ENCODE results near the gene PRCD.
"Not testable (repeated sequence)": the region's sequence is repeated elsewhere in the genome, so short reads cannot be mapped to it uniquely, and the experiment has no call there.

PRCD gene

DNA sequence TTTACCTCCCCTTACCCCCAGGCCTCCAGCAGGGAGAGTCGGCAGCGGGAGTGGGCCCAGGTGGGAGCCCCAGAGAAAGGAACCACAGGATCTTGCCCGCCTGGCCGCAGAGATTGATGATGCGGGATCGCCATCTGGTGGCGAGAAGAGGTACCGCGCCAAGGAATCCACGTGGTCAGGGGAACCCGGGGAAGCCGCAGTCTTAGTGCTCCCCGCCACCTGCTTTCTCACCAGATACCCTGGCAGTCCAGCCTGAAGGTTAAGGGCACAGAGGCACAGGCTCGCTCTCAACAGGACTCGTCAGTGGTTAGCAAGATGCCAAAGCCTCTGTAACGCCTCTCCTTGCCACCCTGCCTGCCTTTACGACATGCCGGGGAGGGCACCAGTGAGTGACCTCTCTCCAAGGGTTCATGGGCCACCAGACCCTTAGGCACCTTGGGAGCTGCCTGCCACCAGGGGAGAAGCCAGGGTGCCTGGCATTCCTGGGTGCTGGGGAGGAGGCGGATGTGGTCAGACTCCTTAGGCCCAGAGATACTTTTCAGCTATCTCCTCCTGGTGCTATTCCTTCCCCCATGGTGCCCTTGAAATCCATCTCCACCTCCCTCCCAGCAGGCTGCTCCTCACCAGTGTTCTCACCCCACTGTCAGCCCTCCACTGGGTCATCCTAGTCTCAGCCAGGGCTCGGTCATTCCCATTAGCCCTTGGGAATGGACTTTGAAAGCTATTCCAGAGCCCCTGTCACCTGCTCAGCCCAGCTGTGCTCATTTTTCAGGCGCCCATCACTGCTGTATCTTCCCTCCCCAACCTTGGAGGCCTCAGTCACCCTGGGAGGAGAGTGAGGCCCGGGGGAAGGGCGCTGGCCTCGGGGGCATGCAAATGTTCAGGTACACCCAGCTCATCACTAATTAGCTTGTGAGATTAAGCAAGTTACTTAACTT, 33.2 kb upstream of the PRCD start:
- peak; percentile 74 for DNase-seq

DNA sequence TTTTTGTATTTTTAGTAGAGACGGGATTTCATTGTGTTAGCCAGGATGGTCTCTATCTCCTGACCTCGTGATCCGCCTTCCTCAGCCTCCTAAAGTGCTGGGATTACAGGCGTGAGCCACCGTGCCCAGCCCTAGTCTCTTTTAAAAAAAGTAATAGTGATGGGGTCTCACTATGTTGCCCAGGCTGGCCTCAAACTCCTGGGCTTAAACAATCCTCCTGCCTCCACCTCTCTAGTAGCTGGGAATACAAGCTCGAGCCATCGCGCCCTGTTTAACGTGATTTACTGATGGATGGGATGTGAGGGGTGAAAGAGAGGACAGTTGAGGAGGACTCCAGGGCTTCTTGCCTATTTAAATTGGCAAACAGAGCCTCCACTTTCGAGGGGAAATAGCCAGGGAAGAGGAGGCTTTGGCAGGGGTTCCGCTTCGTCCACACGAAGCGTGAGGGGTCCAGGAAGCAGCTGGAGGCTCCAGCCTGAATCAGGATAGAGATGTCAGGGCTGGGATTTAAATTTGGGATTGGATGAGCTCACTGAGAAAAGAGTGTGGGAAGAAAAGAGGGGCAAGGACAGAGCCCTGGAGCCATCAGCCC, 31.3 kb upstream of the PRCD start:
- not testable (repeated sequence) for DNase-seq

DNA sequence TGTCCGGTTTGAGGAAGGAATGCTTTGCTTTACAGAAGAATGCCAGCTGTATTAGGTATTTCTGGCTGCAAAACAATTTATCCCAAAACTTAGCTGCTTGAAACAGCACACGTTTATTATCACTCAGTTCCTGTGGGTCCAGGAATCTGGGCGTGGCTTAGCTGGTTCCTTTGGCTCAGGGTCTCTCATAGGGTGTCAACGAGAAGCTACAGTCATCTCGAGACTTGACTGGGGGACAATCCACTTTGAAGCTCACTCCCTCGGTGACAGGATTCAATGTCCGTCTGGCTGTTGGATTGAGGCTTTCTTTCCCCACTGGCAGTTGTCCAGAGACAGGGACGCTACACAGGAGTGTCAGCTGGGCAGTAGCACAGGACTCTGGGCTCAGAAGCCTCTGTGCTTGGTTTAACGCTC, 29.0 kb upstream of the PRCD start:
- no peak for DNase-seq

DNA sequence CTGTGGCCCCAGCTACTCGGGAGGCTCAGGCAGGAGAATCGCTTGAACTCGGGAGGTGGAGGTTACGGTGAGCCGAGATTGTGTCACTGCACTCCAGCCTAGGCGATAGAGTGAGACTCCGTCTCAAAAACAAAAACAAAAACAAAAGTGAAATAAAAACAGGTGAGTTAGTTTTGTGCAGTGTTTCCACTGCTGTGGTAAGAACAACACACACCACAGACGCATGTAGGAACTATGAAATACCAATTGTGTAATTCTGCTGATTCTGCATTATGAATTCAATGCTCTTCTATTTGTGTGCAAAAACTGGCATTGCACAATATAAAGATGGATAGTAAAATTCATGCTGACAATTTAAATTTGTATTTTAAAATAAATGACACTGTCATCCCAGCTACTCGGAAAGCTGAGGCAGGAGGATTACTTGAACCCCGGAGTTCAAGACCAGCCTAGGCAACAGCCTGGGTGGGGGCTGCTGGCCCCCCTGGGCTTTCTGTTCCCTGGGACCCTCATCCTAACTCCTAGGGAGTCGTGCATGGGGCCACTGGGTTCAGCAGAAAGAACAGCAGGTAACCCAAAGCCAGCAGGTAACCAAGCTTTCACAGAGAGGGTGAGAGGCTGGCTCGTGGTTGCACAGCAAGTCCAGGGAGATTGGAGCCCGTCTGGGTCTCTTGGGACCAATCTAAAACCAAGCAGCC, 28.0 kb upstream of the PRCD start:
- no peak for DNase-seq

DNA sequence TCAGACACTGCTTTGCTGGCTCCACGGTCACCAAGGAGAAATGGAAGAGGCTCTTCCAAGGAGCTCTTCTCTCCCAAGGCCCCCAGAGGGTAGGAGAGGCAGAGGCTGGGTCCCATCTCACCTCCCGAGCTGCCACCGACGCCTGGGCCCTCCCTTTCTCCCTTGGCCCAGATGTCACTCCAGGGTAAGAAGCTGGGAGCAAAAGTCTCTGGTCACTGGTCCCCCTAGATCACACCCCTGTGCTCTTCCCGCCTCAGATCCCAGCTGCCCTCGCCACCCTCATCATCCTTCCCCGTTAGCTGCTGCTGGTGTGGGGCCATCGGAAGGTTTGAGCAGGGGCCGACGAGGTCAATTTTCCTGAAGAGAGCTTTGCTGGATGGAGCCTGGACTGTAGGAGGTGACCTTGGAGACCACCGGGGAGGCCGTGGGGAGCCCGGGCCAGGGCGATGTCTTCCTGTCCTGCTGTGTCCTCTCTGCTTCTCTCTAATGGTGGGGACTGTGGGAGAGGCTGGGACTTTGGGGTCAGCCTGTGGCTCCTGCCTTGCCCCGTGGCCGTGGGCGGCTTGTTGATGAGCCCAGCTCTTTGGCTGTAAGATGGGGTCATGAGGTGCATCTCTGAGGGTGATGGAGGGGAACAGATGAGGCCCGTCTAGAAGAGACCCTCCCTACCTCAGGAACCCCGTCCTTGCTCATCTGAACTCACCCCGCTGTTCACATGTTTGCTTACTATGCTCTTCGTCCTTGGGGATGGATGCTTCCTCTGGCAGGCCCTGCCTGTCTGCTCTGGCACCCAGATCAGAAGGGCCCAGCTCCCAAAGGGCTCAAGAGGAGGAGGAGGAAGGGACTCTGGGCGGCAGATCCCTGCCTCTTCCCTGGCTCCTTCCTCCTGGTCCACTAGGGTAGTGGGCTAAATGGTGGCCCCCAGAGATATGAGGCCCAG, 27.2 kb upstream of the PRCD start:
- no peak for DNase-seq

DNA sequence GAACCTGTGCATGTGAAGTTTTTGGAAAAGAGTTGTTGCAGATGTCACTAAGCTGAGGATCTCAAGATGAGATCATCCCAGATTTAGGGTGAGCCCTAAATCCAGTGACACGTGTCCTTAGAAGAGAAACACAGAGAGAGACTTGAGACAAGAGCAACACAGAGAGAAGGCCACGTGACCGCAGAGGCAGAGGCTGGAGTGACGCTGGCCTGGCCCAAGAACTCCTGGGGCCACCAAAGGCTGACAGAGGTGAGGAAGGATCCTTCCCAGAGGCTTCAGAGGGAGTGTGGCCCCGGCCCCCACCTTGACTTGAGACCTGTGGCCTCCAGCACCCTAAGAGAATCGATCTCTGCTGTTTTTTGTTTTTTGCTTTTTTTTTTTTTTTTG, 26.5 kb upstream of the PRCD start:
- DNase-seq, result no peak

DNA sequence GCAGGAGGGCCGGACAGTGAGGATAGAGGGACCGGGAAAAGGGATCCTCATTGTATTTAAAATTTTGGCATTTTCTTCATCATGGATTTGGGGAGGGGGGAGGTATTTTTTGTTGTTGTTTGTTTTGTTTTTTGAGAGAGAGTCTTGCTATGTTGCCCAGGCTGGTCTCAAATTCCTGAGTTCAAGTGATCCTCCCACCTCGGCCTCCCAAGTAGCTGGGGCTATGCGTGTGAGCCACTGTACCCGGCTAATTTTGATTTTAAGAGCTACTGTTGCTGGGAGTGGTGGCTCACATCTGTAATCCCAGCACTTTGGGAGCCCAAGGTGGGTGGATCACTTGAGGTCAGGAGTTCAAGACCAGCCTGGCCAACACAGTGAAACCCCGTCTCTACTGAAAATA, 25.5 kb upstream of the PRCD start:
- DNase-seq, result not testable (repeated sequence)

DNA sequence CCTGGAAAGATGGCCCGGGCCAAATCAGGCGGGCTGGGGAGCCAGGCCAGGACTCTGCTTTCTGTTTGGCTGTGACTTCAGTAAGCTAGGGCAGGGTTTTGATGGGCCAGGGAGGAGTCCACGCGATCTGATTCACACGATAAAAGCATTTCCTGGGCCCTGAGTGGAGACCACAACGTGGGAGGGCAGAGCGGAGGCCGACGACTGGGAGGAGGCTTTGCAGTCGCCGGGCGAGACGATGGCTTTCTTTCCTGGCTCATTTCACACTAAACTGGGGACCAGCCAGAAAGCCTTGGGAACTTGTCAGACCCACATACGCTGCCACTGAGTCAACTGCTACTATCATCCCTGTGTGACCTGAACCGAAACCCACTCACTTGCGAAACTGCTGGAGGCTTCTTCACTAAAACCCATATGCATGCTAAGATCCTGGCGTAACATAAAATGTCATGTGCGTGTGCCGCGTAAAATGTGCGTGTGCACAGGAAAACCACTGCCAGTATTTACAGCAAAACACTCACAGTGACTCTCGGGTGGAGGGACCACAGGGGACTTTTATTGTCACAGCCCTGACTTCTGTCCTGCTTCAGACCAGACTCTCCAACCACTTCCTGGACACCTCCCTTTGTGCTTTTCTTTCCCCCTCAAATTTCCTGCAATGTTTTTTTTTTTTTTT, 24.4 kb upstream of the PRCD start:
- DNase-seq, result no peak

DNA sequence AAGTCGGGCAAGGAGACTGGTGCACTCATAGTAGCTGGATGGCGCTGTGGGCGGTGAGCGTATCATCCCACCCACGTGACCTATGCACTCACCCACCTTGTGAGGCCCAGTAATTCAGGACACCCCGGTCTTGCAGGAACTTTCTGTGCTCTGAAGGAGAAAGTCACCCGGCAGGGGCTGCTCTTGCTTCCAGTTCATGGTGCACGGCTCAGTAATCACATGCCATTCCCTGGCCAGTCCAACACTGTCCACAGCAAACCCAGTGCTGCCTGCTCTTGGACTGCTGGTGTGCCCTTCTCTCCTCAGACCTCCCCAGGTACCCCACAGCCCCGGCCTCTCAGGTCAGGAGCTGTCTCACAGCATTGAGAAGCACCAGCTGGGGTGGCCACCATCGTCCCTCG, 22.2 kb upstream of the PRCD start:
- DNase-seq, result no peak

DNA sequence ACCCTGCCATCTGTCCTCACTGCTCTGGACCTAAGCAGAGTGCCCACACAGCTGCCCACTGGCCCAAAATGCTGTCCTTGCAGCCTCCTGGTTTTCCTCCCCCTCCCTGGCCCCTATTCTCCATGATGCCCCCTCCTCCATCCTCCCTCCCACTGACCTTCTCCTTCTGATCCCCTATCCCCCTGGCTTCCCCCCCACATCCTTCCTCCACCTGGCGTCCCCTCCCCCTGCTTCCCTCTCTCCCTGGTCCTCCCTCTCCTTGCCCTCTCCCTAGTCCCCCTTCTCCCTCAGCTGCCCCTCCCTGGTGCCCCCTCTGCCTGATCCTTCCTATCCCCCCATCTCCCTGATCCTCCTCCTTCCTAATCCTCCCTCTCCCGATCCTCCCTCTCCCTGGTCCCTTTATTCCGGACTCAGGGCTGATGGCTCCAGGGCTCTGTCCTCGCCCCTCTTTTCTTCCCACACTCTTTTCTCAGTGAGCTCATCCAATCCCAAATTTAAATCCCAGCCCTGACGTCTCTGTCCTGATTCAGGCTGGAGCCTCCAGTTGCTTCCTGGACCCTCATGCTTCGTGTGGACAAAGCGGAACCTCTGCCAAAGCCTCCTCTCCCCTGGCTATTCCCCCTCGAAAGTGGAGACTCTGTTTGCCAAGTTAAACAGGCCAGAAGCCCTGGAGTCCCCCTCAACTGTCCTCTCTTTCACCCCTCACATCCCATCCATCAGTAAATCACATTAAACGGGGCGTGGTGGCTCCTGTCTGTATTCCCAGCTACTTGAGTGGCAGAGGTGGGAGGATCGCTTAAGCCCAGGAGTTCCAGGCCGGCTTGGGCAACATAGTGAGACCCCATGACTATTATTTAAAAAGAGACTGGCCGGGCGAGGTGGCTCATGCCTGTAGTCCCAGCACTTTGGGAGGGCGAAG, 20.5 kb upstream of the PRCD start:
- no peak for DNase-seq

DNA sequence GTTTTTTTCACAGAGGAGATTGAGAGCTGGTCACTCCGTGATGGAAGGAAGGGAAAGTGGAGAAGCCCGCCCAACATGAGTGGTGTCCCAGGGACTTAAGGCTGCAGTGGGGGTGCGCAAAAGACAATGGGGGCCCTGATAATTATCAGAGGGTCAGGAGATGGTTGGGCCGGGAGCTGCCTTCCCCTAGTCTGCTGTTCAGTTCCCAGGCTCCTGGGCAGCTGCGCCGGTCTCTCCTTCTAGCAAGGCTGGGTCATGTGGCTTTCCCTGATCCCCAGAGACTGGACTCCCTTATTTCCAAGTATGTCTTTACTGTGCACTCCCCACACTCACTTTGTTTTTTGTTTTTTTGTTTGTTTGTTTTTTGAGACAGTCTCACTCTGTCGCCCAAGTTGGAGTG, 18.6 kb upstream of the PRCD start:
- no peak for DNase-seq

DNA sequence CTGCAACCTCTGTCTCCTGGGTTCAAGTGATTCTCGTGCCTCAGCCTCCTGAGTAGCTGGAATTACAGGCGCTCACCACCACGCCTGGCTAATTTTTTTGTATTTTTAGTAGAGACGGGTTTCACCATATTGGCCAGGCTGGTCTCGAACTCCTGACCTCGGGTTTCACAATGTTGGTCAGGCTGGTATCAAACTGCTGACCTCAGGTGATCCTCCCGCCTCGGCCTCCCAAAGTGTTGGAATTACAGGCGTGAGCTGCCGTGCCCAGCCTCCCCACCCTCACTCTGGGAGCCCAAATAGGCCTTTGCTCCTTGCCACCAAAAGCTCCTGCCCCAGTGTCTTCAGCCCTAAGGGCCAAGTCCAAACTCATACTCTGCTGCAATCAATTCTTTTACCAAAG, 18.2 kb upstream of the PRCD start:
- not testable (repeated sequence) for DNase-seq

DNA sequence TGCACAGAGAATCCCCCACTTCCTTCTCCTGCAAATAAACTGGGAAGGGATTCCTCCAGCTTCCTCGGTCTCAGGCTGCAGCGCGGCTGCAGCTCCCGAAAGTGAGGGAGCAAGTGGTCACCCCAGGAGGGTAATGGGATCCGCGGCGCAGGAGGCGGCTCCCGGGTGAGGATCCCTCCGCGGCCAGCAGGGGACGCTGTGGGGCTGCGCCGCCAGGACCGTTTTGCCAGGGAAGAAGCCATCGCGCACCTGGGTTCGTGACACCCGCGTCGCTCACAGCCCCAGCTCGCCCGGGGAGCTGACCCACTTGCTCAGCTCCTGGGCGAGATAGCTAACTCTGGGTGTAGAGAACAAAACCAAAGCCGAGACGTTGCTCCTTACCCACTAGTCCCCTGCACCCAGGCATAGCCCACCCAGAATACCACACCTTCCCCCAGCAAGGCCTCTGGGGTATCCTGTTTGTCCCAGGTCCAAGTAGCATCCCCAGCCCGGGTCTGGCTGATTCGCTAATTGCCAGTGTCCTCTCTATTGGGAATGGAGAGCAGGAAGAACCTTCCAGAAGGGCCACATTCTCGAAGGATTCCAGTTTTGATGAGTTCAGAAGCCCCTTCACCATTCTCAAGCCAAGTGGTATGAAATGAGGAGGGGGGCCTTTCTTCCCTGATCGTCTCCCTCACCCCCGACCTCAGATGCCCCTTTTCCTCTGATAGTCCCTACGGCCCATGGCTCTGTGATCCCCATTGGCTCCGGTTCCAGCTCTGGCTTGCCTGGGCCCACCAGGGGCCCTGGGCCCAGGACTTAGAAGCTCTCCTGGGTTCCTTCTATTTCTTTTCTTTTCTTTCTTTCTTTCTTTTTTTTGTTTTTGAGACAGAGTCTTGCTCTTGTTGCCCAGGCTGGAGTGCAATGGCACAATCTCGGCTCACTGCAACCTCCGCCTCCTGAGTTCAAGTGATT, 16.5 kb upstream of the PRCD start:
- peak; percentile 74 for DNase-seq

DNA sequence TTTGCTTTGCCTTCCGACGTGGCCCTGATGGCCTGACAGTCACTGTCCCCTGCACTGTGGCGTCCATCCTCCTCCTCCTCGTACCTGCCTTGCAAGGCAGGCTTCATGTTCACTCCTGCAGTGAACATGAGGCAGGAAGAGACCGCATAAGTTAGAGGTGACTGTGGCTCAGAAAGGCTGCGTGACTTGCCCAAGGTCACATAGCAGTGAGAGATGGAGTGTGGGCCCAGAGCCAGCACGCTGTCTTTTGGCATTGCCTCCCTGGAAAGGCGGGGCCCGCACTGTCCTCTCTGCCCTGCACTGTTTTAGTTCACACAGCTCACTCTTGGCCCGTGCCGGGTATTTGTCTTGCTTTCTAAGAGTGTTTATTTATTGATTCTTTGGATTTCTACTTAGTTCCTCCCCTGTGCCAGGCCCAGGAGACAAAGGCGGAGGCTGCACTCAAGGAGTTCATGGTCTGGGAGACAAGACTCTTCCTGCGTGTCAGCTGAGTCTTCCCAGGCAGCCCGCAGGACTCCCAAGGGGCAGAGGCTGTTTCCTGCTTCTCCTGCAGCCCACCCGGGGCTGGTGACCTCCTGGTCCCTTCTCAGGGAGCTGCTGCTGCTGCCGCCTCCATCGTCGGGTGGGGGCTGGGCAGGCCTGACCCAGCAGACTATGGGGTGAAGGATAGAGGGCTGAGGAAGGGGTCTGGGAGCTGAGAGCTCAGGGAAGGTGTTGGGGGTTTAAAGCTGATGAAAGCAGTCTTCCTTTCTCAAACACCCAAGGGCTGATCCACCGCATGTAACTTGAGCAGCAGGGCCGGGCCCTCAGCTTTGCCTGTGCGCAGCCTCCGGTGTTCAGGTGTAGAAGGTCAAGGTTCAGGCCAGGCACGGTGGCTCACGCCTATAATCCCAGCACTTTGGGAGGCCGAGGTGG, 15.0 kb upstream of the PRCD start:
- no peak for DNase-seq

DNA sequence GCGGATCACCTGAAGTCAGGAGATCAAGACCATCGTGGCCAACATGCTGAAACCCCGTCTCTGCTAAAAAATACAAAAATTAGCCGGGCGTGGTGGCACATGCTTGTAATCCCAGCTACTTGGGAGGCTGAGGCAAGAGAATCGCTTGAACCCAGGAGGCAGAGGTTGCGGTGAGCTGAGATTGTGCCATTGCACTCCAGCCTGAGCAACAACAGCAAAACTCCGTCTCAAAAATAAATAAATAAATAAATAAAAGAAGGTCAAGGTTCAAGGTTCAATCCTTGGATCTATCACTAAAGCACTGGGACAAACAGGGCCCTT, 14.4 kb upstream of the PRCD start:
- not testable (repeated sequence) for DNase-seq

DNA sequence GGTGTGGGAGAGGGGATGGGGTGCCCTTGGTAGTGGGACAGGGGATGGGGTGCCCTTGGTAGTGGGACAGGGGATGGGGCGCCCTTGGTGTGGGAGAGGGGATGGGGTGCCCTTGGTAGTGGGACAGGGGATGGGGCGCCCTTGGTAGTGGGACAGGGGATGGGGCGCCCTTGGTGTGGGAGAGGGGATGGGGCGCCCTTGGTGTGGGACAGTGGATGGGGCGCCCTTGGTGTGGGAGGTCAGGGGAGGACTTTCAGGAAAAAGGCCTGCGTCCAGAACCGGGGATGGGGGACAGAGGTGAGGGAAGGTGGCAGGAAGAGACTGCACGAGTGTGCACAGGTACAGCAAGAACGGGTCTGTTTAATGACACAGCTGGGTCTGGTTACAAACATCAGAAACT, 12.8 kb upstream of the PRCD start:
- DNase-seq, result not testable (repeated sequence)

DNA sequence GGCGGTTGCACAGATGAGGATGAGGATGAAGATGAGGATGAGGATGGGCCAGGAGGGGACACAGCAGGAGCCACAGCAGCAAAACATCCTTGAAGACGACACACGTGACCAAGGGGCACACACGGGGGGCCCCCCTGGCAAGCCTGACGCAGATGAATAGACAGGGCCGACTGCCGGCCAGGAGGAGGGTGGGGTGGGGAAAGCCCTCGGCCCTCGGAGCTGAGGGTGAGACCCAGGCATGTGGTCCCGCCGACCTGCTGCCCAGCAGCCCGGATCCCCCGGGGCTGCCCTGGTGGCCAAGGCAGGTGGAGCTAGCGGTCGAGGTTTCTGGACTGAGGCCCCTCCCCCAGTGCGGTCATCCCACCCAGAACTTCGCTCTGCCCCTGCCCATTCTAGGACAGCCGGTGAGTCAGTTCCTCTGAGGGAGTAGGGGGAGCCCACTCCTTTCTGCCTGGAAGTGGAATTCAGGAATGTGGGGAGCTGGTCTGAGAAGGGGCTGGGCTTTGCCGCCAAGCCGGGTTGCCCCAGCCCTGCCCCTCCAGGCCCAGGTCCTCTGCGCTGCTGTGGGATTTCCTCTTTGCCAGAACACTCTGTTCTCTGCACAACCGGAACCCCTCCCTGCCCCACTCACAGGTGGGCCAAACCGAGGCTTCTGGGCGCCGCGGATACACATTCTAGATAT, 12.3 kb upstream of the PRCD start:
- DNase-seq, result no peak

DNA sequence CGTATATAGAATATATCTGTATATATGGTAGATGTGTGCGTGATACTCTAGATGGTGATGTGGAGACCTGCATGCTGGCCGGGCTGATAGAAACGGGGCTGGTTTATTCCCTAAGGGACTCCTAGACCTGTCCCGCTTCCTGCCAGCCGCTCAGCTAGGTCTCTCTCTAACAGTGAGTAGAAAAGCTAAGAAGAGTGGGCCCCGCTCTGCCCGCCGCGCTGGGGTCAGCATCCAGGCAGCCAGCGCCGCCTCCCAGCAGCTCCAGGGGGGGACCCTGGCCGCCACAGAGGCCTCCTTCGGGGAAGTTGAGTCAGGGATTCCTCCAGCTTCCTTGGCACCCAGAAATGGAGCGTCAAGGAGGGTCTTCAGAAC, 11.7 kb upstream of the PRCD start:
- DNase-seq, result no peak
